Measurements from ENCODE around the gene MBP. TPM values are rescaled to one million over a fixed set of nuclear protein-coding genes. Genes with fewer than 3 reads are reported as not detected.

The MBP gene
- total and polyA plus RNA-seq, 2 donors (not counting 3 experiments of a cell fraction or from before 2014, with no cell fraction given), result 1.7 to 2.3 TPM

DNA sequence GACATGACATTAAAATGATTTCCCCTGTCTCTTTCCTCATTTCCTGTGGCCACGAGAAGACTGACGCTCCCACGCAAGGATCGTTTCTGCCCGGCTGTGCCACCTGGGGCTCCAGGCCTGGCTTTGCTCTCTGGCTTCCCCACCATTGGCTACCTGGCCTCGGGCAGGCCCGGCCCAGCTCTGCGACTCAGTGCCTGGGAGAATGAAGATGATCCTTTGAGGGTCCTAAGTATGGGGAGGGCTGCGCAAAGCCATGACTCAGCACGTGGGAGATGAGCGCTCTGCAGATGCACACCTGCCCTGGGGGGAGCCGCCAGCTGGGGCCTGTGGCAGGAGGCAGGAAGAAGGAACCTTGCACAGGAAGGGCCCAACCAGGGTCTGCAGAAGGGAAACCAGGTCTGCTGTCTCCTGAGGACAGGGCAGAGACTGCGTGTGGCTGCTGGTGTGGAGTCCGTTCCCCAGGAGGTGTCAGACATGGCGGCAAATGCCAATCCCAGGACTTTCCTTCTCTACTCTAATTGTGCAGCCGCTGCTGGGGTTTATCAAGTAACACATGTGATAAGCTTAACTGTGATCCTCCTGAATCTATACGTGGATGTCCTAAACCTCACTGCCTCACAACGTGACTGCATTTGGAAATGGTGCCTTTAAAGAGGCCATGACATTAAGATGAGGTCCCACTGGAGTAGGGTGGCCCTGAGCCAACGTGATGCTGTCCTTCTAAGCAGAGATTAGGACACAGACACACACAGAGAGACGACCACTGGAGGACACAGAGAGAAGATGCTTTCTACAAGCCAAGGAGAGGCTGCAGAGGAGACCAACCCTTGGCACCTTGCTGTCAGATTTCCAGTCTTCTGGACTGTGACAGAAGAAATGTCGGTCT is 32.9 kb downstream of the MBP start:
- FAIRE-seq (no peak), DNase-seq (ENCODE audit: low read depth, low spot score) (no peak)
- Histone ChIP-seq H3K9me1 (replicated peaks; ENCODE audit: control insufficient read depth, extremely low read depth, insufficient read depth, low read length) (no peaks in the 10 kb centered on the region), H3K36me3 (ENCODE audit: control insufficient read depth in 2 of 2, extremely low read depth in 1 of 2, insufficient read depth in 2 of 2, low read length in 2 of 2) (no peaks in the 10 kb centered on the region), H3K4me2 (ENCODE audit: insufficient read depth, low read length) (no peak overlapping the region), H3K4me1 (ENCODE audit: control insufficient read depth, extremely low read depth, insufficient read depth, low read length) (peaks cover 45% of the 10 kb centered on the region), H4K20me1 (replicated peaks; ENCODE audit: control insufficient read depth, extremely low read depth, insufficient read depth, low read length) (no peaks in the 10 kb centered on the region), H2AFZ (ENCODE audit: low read depth, low read length) (no peak overlapping the region), H3K4me3 (replicated peaks in 1 of 3; ENCODE audit: insufficient read depth in 1 of 3, low read depth in 1 of 3, low read length in 3 of 3) (no peak overlapping the region), H3K9ac (replicated peaks; ENCODE audit: extremely low read depth, insufficient read depth, low read length) (no peak overlapping the region), H3K27me3 (ENCODE audit: control insufficient read depth in 2 of 2, insufficient read depth in 2 of 2, low read length in 2 of 2) (no peaks in the 10 kb centered on the region), H3K79me2 (ENCODE audit: control insufficient read depth, insufficient read depth, low read length) (no peaks in the 10 kb centered on the region), H3K27ac (ENCODE audit: insufficient read depth, low read depth, low read length) (no peak overlapping the region), H3K9me3 (replicated peaks; ENCODE audit: control insufficient read depth, insufficient read depth, low read length) (no peaks in the 10 kb centered on the region)
- intact Hi-C loops (cut with micrococcal nuclease), result loop anchor here (5.0 kb wide), 2 partner anchors 97 to 277 kb away; partner anchors contain the start of gene ZNF236
- dilution Hi-C loops (cut with MboI; ENCODE audit: extremely low pct_ligation_motif_present, low sequenced_read_pairs), result no loop called here
- ChIA-PET CTCF (interaction anchor here (1.5 to 2.2 kb wide), 2 partner anchors 13 to 28 kb away, joined by 3 to 7 read pairs; no protein-coding TSS in a partner anchor), POLR2A (no interaction called here)
- TF ChIP-seq, protein P1, sequence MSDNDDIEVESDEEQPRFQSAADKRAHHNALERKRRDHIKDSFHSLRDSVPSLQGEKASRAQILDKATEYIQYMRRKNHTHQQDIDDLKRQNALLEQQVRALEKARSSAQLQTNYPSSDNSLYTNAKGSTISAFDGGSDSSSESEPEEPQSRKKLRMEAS (IDR thresholded peaks at IDR 0.05; ENCODE audit: insufficient read depth, insufficient read length), result no peak
- no peak for TF ChIP-seq POLR2AphosphoS5 (IDR thresholded peaks at IDR 0.05; ENCODE audit: insufficient read depth, low read depth, low read length)
- no TSS peak for BruUV-seq (replicated peaks)

DNA sequence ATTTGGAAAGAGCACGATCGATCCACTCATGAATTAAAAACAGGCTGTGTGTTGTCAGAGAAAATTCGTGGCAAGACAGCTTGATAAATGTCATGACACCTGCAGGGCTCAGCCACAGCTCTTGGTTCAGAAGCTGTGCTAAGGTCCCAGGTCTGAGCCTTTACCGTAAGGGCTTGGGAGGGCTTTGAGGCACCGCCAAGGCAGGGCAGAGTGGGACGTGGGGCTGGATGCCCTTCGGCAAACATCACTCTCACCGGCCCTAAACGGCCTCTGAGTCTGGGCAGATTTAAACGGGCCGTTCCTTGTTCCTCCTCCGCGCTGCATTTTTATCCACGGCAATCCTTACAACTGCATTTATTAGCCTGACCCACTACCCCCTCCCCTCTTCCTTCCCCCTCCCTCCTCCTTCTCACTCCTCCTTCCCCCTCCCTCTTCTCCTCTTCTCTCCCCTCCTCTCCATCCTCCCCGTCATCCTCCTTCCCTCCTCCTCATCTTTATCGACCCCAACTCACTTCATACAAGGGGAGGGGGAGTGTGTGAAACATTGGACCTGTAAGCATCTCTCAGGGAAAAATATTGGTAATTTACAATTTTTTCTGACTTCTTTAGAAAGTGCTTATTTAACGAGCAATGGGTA is 33.9 kb downstream of the MBP start:
- Histone ChIP-seq H3K9ac (replicated peaks; ENCODE audit: extremely low read depth, insufficient read depth, low read length) (no peak overlapping the region), H3K79me2 (ENCODE audit: control insufficient read depth, insufficient read depth, low read length) (no peaks in the 10 kb centered on the region), H3K4me3 (replicated peaks in 1 of 3; ENCODE audit: insufficient read depth in 1 of 3, low read depth in 1 of 3, low read length in 3 of 3) (no peak overlapping the region), H4K20me1 (replicated peaks; ENCODE audit: control insufficient read depth, extremely low read depth, insufficient read depth, low read length) (no peaks in the 10 kb centered on the region), H3K36me3 (ENCODE audit: control insufficient read depth in 2 of 2, extremely low read depth in 1 of 2, insufficient read depth in 2 of 2, low read length in 2 of 2) (no peaks in the 10 kb centered on the region), H3K27me3 (ENCODE audit: control insufficient read depth in 2 of 2, insufficient read depth in 2 of 2, low read length in 2 of 2) (no peaks in the 10 kb centered on the region), H3K27ac (ENCODE audit: insufficient read depth, low read depth, low read length) (no peak overlapping the region), H3K9me3 (replicated peaks; ENCODE audit: control insufficient read depth, insufficient read depth, low read length) (no peaks in the 10 kb centered on the region), H3K4me2 (ENCODE audit: insufficient read depth, low read length) (no peak overlapping the region), H3K4me1 (ENCODE audit: control insufficient read depth, extremely low read depth, insufficient read depth, low read length) (peaks cover 34% of the 10 kb centered on the region), H3K9me1 (replicated peaks; ENCODE audit: control insufficient read depth, extremely low read depth, insufficient read depth, low read length) (no peaks in the 10 kb centered on the region), H2AFZ (ENCODE audit: low read depth, low read length) (peak overlapping the region; percentile 30)
- TF ChIP-seq POLR2A (IDR thresholded peaks at IDR 0.05; ENCODE audit: low read depth, low read length) (no peak), EZH2 (IDR thresholded peaks at IDR 0.05; ENCODE audit: borderline replicate concordance, low read depth, low read length, severe bottlenecking) (no peak), GATA2 (IDR thresholded peaks at IDR 0.05; ENCODE audit: insufficient read depth, insufficient read length, low read depth, low read length) (no peak), FOS (IDR thresholded peaks at IDR 0.05; ENCODE audit: borderline replicate concordance, insufficient read depth, low read length) (no peak), POLR2AphosphoS5 (IDR thresholded peaks at IDR 0.05; ENCODE audit: insufficient read depth, low read depth, low read length) (no peak), MYC (IDR thresholded peaks at IDR 0.05; ENCODE audit: low read depth, low read length) (no peak), JUN (IDR thresholded peaks at IDR 0.05; ENCODE audit: borderline replicate concordance, insufficient read depth, insufficient read length, low read depth) (no peak)
- TF ChIP-seq, protein P1 (IDR thresholded peaks at IDR 0.05; ENCODE audit: insufficient read depth, insufficient read length), result no peak
- TF ChIP-seq, protein P2, sequence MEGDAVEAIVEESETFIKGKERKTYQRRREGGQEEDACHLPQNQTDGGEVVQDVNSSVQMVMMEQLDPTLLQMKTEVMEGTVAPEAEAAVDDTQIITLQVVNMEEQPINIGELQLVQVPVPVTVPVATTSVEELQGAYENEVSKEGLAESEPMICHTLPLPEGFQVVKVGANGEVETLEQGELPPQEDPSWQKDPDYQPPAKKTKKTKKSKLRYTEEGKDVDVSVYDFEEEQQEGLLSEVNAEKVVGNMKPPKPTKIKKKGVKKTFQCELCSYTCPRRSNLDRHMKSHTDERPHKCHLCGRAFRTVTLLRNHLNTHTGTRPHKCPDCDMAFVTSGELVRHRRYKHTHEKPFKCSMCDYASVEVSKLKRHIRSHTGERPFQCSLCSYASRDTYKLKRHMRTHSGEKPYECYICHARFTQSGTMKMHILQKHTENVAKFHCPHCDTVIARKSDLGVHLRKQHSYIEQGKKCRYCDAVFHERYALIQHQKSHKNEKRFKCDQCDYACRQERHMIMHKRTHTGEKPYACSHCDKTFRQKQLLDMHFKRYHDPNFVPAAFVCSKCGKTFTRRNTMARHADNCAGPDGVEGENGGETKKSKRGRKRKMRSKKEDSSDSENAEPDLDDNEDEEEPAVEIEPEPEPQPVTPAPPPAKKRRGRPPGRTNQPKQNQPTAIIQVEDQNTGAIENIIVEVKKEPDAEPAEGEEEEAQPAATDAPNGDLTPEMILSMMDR (IDR thresholded peaks at IDR 0.05; ENCODE audit: extremely low read depth in 1 of 2, insufficient read depth in 1 of 2, low read depth in 1 of 2, low read length in 2 of 2), result no peak
- DNase-seq (ENCODE audit: low read depth, low spot score) (no peak), FAIRE-seq (peak; percentile 35)
- dilution Hi-C loops (cut with MboI; ENCODE audit: extremely low pct_ligation_motif_present, low sequenced_read_pairs), result no loop called here
- CTCF ChIA-PET, result interaction anchor here (1.3 kb wide), 1 partner anchor 25 kb away, joined by 4 read pairs; no protein-coding TSS in a partner anchor
- intact Hi-C loops (cut with micrococcal nuclease), result no loop called here
- no TSS peak for BruUV-seq (replicated peaks)
- POLR2A ChIA-PET, result no interaction called here

Measured in endothelial cell of umbilical vein (primary cell).